HG02571 (cell line): ENCODE results near the gene SERPINF2.
"Not testable (repeated sequence)": the region's sequence is repeated elsewhere in the genome, so short reads cannot be mapped to it uniquely, and the experiment has no call there.

Experiments used
- ATAC-seq: cut with Tn5 transposase; IDR thresholded peaks from one replicate; pipeline ENCODE4 v1.9.1; 2021; ENCODE audit warnings: mild to moderate bottlenecking, moderate library complexity; ENCODE audit not compliant: unreplicated experiment

Gene SERPINF2

GRCh38 chr17:1733759-1734158, 8.9 kb upstream of the SERPINF2 start:
- ATAC-seq = no peak

GRCh38 chr17:1735418-1735817, 7.3 kb upstream of the SERPINF2 start:
- ATAC-seq = no peak

DNA sequence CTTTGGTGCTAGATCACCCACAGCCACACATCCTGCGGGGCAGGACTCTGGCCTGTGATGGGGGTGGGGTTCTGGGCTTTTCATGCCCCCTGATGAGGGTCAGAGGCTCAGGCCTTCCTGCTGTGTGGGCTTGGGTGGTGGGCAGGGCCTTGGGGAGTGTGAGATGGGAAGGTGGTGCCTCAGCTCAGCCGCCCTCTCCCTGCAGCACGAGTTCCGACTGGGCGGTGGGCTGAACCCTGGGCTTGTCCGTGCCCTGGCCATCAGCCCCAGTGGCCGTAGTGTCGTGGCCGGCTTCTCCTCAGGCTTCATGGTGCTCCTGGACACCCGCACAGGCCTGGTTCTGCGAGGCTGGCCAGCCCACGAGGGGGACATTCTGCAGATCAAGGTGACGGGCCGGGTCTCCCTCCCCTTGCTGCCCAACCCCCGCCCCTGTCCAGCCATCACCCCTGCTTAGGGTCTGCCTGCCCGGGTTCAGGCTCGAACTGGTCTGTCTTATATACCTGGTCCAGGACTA, 6.8 kb upstream of the SERPINF2 start:
- no peak for ATAC-seq

DNA sequence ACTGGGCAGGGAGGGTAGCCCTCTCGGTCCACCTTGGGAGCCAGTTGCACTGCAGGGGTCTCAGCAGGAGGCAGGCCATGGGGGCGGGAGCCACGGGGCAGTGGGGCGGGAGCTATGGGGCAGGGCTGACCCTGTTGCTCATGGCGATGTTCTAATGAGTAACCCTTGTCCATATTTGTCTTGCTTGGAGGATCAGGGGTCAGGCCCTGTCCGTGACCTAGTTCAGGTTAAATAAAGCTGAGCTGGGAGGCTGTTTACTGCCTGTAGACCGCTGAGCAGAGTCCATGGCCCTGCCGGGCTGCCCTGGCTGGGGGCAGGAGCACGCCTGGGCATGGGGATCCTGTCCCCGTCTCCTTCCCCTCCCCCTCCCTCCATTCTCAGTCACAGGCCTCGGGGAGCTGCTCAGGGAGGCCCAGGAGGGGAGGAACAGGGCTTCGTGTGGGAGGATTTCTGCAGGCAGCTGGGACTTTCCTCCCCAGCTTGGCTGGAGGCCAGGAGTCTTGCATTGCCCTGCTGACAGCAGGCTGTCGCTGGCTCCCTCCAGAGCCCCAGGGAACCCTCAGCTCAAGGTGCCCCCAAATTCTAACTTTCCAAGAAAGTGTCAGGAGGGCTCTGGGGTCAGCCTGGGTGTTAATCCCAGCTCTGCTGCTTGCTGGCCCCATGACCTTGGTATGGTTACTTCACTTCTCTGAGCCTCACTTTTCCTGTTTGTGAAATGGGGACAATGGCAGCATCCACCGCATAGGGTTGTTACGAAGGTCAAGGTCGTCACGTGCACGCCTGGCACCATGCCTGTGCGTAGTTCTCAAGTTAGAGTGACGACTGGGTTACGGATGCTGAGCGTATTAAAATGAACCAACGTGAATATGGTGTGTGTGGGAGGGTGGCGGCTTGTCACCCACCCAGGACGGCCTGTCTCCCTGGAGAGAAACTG, 6.1 kb upstream of the SERPINF2 start:
- ATAC-seq = no peak

- ATAC-seq = no peak
Measured at GRCh38 chr17:1737531-1738291, 5.0 kb upstream of the SERPINF2 start.

GRCh38 chr17:1741899-1742298, 772 bp upstream of the SERPINF2 start:
- not testable (repeated sequence) for ATAC-seq

- ATAC-seq = no peak
Measured at GRCh38 chr17:1743088-1743439, 393 bp downstream of the SERPINF2 start.

DNA sequence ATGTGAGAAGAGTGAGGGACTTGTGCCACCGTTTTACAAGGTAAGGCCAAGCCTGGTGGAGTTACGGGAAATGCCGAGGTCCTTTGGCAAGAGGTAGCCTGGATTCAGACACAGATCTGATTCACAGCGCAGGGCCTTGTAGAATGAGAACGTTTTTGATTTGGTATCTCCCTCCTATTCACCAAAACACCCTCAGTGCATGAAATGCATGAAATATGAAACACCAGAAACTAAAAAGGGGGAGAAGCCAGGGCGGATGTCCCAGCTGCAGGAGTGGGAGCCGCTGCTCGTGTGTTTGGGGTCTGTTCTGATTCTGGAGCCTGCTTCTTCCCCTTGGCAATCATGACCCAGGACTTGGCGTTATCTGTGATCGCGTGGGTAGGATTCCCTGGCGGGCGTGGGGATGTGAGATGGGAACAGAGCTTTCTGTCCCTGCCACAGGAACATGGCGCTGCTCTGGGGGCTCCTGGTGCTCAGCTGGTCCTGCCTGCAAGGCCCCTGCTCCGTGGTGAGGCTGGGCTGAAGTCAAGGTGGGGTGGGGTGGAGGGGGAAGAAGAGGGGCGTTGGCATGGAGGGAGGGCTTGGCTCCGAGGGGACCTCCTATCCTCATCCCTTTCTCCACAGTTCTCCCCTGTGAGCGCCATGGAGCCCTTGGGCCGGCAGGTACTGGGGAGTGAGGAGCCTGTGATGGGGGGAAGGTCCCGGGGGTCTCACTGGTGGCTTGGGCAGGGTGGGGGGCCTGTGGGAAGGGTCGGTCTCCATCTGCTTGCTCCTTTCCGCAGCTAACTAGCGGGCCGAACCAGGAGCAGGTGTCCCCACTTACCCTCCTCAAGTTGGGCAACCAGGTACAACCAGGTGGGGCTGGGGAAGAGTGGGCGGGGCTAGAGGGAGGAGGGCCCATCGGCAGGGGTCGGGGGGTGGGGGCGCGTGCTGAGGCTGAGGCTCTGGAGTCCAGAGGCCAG, 2.2 kb downstream of the SERPINF2 start:
- no peak for ATAC-seq

GRCh38 chr17:1745513-1746020, 2.9 kb downstream of the SERPINF2 start:
- no peak for ATAC-seq

- ATAC-seq = no peak
Measured at GRCh38 chr17:1746975-1747543, 4.4 kb downstream of the SERPINF2 start.

- no peak for ATAC-seq
Measured at GRCh38 chr17:1750628-1751027, 8.0 kb downstream of the SERPINF2 start.

GRCh38 chr17:1752425-1753262, 10.0 kb downstream of the SERPINF2 start:
- no peak for ATAC-seq

DNA sequence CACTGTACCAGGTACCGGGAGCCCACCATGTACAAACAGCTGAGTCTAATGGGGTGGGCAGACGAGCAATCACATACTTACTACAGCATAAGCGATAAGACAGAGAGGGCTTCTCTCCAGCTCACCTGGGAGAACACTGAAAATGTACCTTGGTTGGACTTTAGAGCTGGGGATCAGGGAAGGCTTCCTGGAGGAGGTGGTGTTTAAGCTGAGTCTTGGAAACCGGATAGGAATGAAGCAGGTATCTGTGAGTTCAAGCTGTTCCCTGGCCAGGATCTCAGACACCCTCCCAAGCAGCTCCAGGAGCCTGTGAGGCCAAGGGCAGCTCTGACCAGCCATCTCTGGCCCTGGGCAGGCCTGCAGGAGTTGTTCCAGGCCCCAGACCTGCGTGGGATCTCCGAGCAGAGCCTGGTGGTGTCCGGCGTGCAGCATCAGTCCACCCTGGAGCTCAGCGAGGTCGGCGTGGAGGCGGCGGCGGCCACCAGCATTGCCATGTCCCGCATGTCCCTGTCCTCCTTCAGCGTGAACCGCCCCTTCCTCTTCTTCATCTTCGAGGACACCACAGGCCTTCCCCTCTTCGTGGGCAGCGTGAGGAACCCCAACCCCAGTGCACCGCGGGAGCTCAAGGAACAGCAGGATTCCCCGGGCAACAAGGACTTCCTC, 11.2 kb downstream of the SERPINF2 start:
- ATAC-seq = no peak

DNA sequence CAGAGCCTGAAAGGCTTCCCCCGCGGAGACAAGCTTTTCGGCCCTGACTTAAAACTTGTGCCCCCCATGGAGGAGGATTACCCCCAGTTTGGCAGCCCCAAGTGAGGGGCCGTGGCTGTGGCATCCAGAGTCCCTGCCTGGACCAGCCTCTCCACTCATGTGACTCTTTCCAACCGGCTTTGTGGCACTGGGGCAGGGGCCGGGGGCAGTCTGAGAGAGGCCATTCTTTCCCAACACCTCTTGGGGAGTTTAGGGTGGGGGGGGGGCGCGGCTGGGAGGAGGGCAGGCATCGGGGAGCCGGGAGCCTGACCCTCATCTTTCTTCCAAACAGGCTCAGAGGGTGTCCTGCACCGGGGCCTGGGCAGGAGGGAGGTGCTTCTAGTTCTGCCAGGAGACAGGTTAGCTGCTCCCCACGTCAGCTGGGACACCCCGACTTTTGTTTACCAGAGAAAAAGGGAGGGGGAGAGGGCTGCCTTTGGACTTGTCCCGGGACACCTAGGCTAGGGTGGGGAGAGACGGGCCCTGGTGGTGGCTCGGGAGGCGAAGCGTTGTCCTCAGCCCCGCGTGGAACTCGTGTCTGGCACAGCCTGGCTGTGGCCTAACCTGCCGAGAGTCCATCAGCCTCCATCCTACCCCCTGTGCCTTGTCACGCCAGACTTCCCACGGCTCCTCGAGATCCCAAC, 11.9 kb downstream of the SERPINF2 start:
- no peak for ATAC-seq

DNA sequence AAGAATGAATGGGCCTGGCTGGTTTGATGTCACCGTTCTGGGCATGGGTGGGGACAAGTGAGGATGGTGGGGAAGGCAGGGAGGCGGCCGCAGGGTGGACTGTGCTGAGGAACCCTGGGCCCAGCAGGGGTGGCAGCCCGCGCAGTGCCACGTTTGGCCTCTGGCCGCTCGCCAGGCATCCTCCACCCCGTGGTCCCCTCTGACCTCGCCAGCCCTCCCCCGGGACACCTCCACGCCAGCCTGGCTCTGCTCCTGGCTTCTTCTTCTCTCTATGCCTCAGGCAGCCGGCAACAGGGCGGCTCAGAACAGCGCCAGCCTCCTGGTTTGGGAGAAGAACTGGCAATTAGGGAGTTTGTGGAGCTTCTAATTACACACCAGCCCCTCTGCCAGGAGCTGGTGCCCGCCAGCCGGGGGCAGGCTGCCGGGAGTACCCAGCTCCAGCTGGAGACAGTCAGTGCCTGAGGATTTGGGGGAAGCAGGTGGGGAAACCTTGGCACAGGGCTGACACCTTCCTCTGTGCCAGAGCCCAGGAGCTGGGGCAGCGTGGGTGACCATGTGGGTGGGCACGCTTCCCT, 12.7 kb downstream of the SERPINF2 start:
- no peak for ATAC-seq

DNA sequence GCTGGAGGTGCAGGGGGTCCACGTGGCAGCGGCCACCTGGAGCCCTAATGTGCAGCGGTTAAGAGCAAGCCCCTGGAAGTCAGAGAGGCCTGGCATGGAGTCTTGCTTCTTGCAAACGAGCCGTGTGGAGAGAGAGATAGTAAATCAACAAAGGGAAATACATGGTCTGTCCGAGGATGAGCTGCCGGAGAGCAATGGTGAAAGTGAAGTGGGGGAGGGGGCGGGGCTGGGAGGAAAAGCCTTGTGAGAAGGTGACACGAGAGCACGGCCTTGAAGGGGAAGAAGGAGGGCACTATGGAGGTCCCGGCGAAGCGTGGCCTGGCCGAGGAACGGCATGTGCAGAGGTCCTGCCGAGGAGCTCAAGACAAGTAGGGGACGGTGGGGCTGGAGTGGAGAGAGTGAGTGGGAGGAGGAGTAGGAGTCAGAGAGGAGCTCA, 13.2 kb downstream of the SERPINF2 start:
- ATAC-seq = no peak

DNA sequence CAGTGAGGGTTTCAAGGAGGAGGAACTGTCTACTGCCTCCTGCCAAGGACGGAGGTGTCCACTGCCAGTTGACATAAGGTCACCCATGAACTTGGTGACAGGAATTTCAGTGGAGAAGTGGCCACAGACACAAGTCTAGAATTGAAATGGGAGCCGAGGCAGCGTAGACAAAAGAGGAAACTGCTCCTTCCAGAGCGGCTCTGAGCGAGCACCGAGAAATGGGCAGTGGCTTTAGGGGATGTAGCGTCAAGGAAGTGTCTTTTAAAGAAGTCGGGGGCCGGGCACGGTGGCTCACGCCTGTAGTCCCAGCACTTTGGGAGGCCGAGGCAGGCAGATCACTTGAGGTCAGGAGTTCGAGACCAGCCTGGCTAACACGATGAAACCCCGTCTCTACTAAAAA, 16.1 kb downstream of the SERPINF2 start:
- ATAC-seq = no peak

GRCh38 chr17:1759529-1759928, 16.9 kb downstream of the SERPINF2 start:
- ATAC-seq = no peak
